K562 (cell line): Measurements from ENCODE around the gene C18orf32. TPM values are rescaled to one million over a fixed set of nuclear protein-coding genes. Genes with fewer than 3 reads are reported as not detected.

ENCODE experiments used
- ETV1 ChIP-seq: fragments of 450-650 bp; conservative IDR thresholded peaks from 2 replicates; pipeline ENCODE4 v1.6.1; 2016; ENCODE audit warnings: missing genetic modification characterization, control low read depth, low read depth, missing compliant biosample characterization
- KLF1 ChIP-seq: fragments of 450-650 bp; IDR thresholded peaks from 2 replicates; pipeline ENCODE4 v1.6.1; 2016; ENCODE audit warnings: missing genetic modification characterization, missing compliant biosample characterization
- MCM5 ChIP-seq: fragments of 450-650 bp; IDR thresholded peaks from 2 replicates; pipeline ENCODE4 v1.6.1; 2016; ENCODE audit warnings: low read depth
- MEIS2 ChIP-seq: fragments of 450-650 bp; IDR thresholded peaks from 2 replicates; pipeline ENCODE4 v1.6.1; 2014; ENCODE audit warnings: mild to moderate bottlenecking; ENCODE audit not compliant: partially characterized antibody
- MTA2 ChIP-seq: fragments of 450-650 bp; IDR thresholded peaks from 2 replicates; pipeline ENCODE4 v1.6.1; 2016; ENCODE audit warnings: low read depth
- NFIX ChIP-seq: fragments of 250-450 bp; sonication (Bioruptor Pico); IDR thresholded peaks from 2 replicates; pipeline ENCODE4 v1.4.0; 2020; ENCODE audit warnings: low read depth, mild to moderate bottlenecking, moderate library complexity
- NRF1 ChIP-seq, 2 experiments: fragments of 450-650 bp; IDR thresholded peaks in 1 of 2; conservative IDR thresholded peaks in 1 of 2; 2 replicates each; pipeline ENCODE4 v1.6.1; 2014; ENCODE audit warnings: mild to moderate bottlenecking in 2 of 2
- PHB2 ChIP-seq: fragments of 450-650 bp; IDR thresholded peaks from 2 replicates; pipeline ENCODE4 v1.6.1; 2017; ENCODE audit warnings: low read depth
- PHF21A ChIP-seq: fragments of 450-650 bp; IDR thresholded peaks from 2 replicates; pipeline ENCODE4 v1.6.1; 2017; ENCODE audit warnings: low read depth, borderline replicate concordance
- POU5F1 ChIP-seq: fragments of 150-350 bp; IDR thresholded peaks from 2 replicates; pipeline ENCODE4 v1.6.1; 2014; ENCODE audit warnings: borderline replicate concordance, low read length, low read depth, mild to moderate bottlenecking; ENCODE audit not compliant: partially characterized antibody
- SOX6 ChIP-seq: fragments of 450-650 bp; IDR thresholded peaks from 2 replicates; pipeline ENCODE4 v1.6.1; 2014; ENCODE audit warnings: mild to moderate bottlenecking
- TFAM ChIP-seq: fragments of 250-450 bp; sonication (Bioruptor Pico); conservative IDR thresholded peaks from 2 replicates; pipeline ENCODE4 v1.5.0; 2021; ENCODE audit warnings: mild to moderate bottlenecking, moderate library complexity
- TRIM28 ChIP-seq: fragments of 450-650 bp; IDR thresholded peaks from 2 replicates; pipeline ENCODE4 v1.6.1; 2017
- ZC3H4 ChIP-seq: sonication (generic); formaldehyde crosslinking; IDR thresholded peaks from 2 replicates; pipeline ENCODE4 v1.9.0; 2021; ENCODE audit warnings: missing genetic modification reagents, borderline replicate concordance
- ZNF282 ChIP-seq: sonication (generic); formaldehyde crosslinking; IDR thresholded peaks from 2 replicates; pipeline ENCODE4 v1.8.1; 2023; ENCODE audit warnings: missing genetic modification reagents
- polyA plus RNA-seq, 8 experiments: library from polyadenylated mRNA; depleted of rRNA in 4 of 8; stranded (reverse) in 5 of 8; unstranded in 3 of 8; fragments of >200 nt; fragmentation: Nextera tagmentation in 2 of 8; fragmentation: Illumina TruSeq in 1 of 8; extraction: Ambion mirVana in 2 of 8; extraction: Trizol in 1 of 8; gene quantifications; 2 replicates each; pipeline versions ENCODE4 v1.2.1 to v1.2.3, GENCODE V29; 2011 to 2014; ENCODE audit warnings: inconsistent platforms in 1 of 8, missing spikeins in 1 of 8
- total RNA-seq, 7 experiments: library from RNA; depleted of rRNA in 6 of 7; stranded (reverse); fragments of >200 nt in 6 of 7; fragmentation: Illumina TruSeq in 2 of 7; extraction: Trizol in 2 of 7; gene quantifications; 2 replicates each; pipeline versions ENCODE4 v1.2.1 to v1.2.3, GENCODE V29; 2011 to 2021; ENCODE audit warnings: low replicate concordance in 1 of 7
- TF ChIP-seq, protein P1 (sequence below), 2 experiments: fragments of 200-800 bp in 1 of 2; sonication (Bioruptor generic) in 1 of 2; sonication (generic) in 1 of 2; formaldehyde crosslinking in 1 of 2; IDR thresholded peaks in 1 of 2; conservative IDR thresholded peaks in 1 of 2; 2 replicates each; pipeline versions ENCODE4 v1.5.0 to v1.6.1; 2016 to 2020; ENCODE audit warnings: missing compliant biosample characterization in 1 of 2, missing genetic modification characterization in 1 of 2, missing genetic modification reagents in 1 of 2
- TF ChIP-seq, protein P2 (sequence below): fragments of 450-650 bp; IDR thresholded peaks from 2 replicates; pipeline ENCODE4 v1.7.1; 2018; ENCODE audit warnings: mild to moderate bottlenecking, low read depth; ENCODE audit not compliant: partially characterized antibody
- TF ChIP-seq, protein P3 (sequence below): sonication (generic); formaldehyde crosslinking; IDR thresholded peaks from 2 replicates; pipeline ENCODE4 v1.8.1; 2022; ENCODE audit warnings: missing genetic modification reagents

C18orf32 gene
- total and polyA plus RNA-seq, 9 of the 15 experiments (the other 6 are each of a cell fraction or from before 2014, with no cell fraction given) = 8.5 to 35.0 (median 20.4) TPM

DNA sequence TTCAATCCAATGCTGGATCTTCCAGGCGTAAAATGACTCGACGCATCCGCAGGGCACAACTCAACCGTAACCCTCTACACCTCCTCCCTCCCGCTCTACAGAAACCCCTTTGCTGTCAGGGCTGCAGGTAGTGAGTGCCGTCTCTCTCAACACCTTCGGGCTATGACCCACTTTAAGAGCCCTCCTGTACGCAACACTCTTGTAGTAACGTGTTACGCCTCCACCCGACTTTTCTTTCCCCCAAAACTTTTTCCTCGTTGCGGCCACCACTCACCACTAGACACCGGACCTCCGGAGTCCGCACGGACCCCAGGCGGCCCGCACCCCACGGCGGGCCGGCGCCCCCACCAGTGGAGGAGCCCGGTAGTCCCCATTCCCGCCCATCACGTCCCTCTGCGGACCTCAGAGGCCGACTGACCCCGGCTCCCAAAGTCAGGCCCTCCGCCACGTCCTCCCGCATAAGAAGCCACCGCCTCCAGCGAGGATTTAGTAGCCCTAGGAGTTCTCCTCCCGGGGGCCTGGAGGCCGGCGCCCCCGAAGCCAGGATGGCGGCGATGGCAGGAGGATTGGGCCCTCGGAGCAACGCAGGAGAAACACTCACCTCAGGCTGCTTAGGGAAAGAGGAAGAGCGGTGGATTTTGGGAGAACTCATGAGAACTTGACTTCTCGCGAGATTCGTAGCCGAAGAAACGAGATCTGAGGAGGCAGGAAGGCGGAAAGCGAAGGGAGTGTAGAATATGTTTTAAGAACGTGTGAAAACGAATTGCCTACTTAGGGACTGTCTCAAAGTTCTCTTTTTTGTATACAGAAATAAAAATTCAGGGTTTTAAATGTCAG lies 5.0 kb upstream of the C18orf32 start, which contains the start of gene RPL17 (continued):
- TF ChIP-seq ZC3H4 (CRISPR knock-in tag) = no peak
- no peak for TF ChIP-seq TRIM28
- TF ChIP-seq, protein P1, sequence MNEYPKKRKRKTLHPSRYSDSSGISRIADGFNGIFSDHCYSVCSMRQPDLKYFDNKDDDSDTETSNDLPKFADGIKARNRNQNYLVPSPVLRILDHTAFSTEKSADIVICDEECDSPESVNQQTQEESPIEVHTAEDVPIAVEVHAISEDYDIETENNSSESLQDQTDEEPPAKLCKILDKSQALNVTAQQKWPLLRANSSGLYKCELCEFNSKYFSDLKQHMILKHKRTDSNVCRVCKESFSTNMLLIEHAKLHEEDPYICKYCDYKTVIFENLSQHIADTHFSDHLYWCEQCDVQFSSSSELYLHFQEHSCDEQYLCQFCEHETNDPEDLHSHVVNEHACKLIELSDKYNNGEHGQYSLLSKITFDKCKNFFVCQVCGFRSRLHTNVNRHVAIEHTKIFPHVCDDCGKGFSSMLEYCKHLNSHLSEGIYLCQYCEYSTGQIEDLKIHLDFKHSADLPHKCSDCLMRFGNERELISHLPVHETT (CRISPR knock-in tag; conservative IDR thresholded peaks at IDR 0.05 in 1 of 2, IDR thresholded peaks at IDR 0.05 in 1 of 2) = 0 out of 4 replicates have a peak, but pooled peaks of 1 of the 2 experiments have one; percentile 22
- no peak for TF ChIP-seq TFAM (CRISPR knock-in tag)
- TF ChIP-seq MTA2 = no peak
- TF ChIP-seq, protein P2, sequence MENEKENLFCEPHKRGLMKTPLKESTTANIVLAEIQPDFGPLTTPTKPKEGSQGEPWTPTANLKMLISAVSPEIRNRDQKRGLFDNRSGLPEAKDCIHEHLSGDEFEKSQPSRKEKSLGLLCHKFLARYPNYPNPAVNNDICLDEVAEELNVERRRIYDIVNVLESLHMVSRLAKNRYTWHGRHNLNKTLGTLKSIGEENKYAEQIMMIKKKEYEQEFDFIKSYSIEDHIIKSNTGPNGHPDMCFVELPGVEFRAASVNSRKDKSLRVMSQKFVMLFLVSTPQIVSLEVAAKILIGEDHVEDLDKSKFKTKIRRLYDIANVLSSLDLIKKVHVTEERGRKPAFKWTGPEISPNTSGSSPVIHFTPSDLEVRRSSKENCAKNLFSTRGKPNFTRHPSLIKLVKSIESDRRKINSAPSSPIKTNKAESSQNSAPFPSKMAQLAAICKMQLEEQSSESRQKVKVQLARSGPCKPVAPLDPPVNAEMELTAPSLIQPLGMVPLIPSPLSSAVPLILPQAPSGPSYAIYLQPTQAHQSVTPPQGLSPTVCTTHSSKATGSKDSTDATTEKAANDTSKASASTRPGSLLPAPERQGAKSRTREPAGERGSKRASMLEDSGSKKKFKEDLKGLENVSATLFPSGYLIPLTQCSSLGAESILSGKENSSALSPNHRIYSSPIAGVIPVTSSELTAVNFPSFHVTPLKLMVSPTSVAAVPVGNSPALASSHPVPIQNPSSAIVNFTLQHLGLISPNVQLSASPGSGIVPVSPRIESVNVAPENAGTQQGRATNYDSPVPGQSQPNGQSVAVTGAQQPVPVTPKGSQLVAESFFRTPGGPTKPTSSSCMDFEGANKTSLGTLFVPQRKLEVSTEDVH = no peak
- TF ChIP-seq PHB2 = no peak
- TF ChIP-seq SOX6 = no peak
- TF ChIP-seq ETV1 (tag) = no peak; the same call in 1 of the 2 replicates
- TF ChIP-seq NFIX (CRISPR knock-in tag) = no peak
- TF ChIP-seq MCM5 = no peak
- no peak for TF ChIP-seq MEIS2
- TF ChIP-seq, protein P3, sequence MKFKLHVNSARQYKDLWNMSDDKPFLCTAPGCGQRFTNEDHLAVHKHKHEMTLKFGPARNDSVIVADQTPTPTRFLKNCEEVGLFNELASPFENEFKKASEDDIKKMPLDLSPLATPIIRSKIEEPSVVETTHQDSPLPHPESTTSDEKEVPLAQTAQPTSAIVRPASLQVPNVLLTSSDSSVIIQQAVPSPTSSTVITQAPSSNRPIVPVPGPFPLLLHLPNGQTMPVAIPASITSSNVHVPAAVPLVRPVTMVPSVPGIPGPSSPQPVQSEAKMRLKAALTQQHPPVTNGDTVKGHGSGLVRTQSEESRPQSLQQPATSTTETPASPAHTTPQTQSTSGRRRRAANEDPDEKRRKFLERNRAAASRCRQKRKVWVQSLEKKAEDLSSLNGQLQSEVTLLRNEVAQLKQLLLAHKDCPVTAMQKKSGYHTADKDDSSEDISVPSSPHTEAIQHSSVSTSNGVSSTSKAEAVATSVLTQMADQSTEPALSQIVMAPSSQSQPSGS (CRISPR knock-in tag) = no peak
- TF ChIP-seq PHF21A = no peak
- no peak for TF ChIP-seq ZNF282 (CRISPR knock-in tag)
- TF ChIP-seq KLF1 = no peak
- TF ChIP-seq NRF1 (conservative IDR thresholded peaks at IDR 0.05 in 1 of 2, IDR thresholded peaks at IDR 0.05 in 1 of 2) = no peak
- TF ChIP-seq POU5F1 = no peak
